ENCODE data around the gene RNF150. TPM values are rescaled to one million over a fixed set of nuclear protein-coding genes. Genes with fewer than 3 reads are reported as not detected.

Gene RNF150
- total and polyA plus RNA-seq, 2 of the 8 experiments (the other 6 are each of a cell fraction or from before 2014, with no cell fraction given) = 3.4 to 4.8 TPM

GRCh38 chr4:141120036-141120593 is 13.2 kb downstream of the RNF150 start:
- 91% methylated on average over 5 of the region's 5 CpGs; no CpG with 5 or more reads in 1 of the 2 experiments for whole genome bisulfite sequencing, 2 experiments (ENCODE audit: extremely low coverage in 1 of 2, insufficient coverage in 1 of 2, insufficient read length in 1 of 2, insufficient replicate concordance in 2 of 2, low coverage in 1 of 2, low lambda C conversion rate in 2 of 2, missing lambda C conversion rate in 1 of 2)

More at GRCh38 chr4:141120036-141120593, 13.2 kb downstream of the RNF150 start:
- Histone ChIP-seq H3K79me1 (ENCODE audit: low read depth, low read length) (no peaks in the 10 kb centered on the region), H2AK5ac (ENCODE audit: low read depth, low read length) (no peak overlapping the region), H2AFZ (ENCODE audit: low read length) (no peak overlapping the region), H3K56ac (replicated peaks; ENCODE audit: insufficient read length, low read depth, low read length) (no peak overlapping the region), H2BK20ac (ENCODE audit: low read length) (no peak overlapping the region), H3K4ac (replicated peaks; ENCODE audit: insufficient read length, low read depth, low read length) (no peak overlapping the region), H3K14ac (ENCODE audit: insufficient read length) (no peak overlapping the region), H3K4me2 (ENCODE audit: insufficient read depth in 1 of 2, low read depth in 2 of 2, low read length in 2 of 2) (no peak overlapping the region), H3K23ac (ENCODE audit: insufficient read length) (no peak overlapping the region), H3K36me3 (ENCODE audit: control insufficient read depth in 2 of 4, insufficient read depth in 4 of 4, low read length in 3 of 4) (no peaks in the 10 kb centered on the region), H3K79me2 (ENCODE audit: control insufficient read depth in 1 of 2, insufficient read depth in 2 of 2, low read length in 2 of 2) (no peaks in the 10 kb centered on the region), H2BK5ac (ENCODE audit: low read depth, low read length) (no peak overlapping the region), H3K23me2 (ENCODE audit: low read depth, low read length) (no peaks in the 10 kb centered on the region), H3K27ac (ENCODE audit: low read depth, low read length) (no peak overlapping the region), H3K9me3 (ENCODE audit: insufficient read depth in 2 of 2, low read depth in 1 of 2, low read length in 1 of 2) (no peaks in the 10 kb centered on the region), H2BK120ac (replicated peaks; ENCODE audit: low read depth, low read length) (no peak overlapping the region), H2BK15ac (ENCODE audit: low read length) (no peak overlapping the region), H3K4me3 (ENCODE audit: extremely low read depth in 1 of 4, insufficient read depth in 2 of 4, low read depth in 3 of 4, low read length in 4 of 4) (no peak overlapping the region), H3K18ac (ENCODE audit: extremely low read depth, low read length) (no peak overlapping the region), H2BK12ac (ENCODE audit: low read depth, low read length) (no peak overlapping the region), H3K27me3 (replicated peaks in 1 of 4; ENCODE audit: control insufficient read depth in 3 of 4, extremely low read depth in 1 of 4, insufficient read depth in 3 of 4, low read length in 3 of 4) (no peaks in the 10 kb centered on the region), H4K91ac (replicated peaks; ENCODE audit: insufficient read length, low read length) (no peak overlapping the region), H4K20me1 (replicated peaks in 1 of 2; ENCODE audit: control insufficient read depth in 1 of 2, insufficient read depth in 2 of 2, low read length in 2 of 2) (no peaks in the 10 kb centered on the region), H3K9ac (replicated peaks in 1 of 4; ENCODE audit: extremely low read depth in 1 of 4, low read depth in 3 of 4, low read length in 3 of 4) (no peak overlapping the region), H4K8ac (ENCODE audit: extremely low read depth, insufficient read depth, low read length) (no peak overlapping the region), H3K4me1 (replicated peaks in 1 of 4; ENCODE audit: control insufficient read depth in 3 of 4, insufficient read depth in 4 of 4, low read length in 3 of 4) (peaks cover 0 to 6% (median 0%) of the 10 kb centered on the region in 4 experiments; a peak in 2 of 7 replicates), H4K5ac (ENCODE audit: insufficient read length, low read depth, low read length) (no peak overlapping the region)
- ChIA-PET POLR2A (ENCODE audit: partially characterized antibody) (no interaction called here), CTCF (ENCODE audit: partially characterized antibody) (interaction anchor here (1.7 kb wide), 1 partner anchor 14 kb away, joined by 7 read pairs; the partner anchor contains the start of gene RNF150)
- FAIRE-seq (no peak), DNase-seq (ENCODE audit: low read depth in 1 of 2, low spot score in 2 of 2) (no peak)
- TF ChIP-seq E2F6 (IDR thresholded peaks at IDR 0.05) (no peak), ASH2L (IDR thresholded peaks at IDR 0.05; ENCODE audit: low read length) (no peak), GTF2F1 (IDR thresholded peaks at IDR 0.05; ENCODE audit: borderline replicate concordance, low read depth, low read length) (no peak), HDAC6 (IDR thresholded peaks at IDR 0.05; ENCODE audit: low read depth, low read length) (no peak), ZNF274 (IDR thresholded peaks at IDR 0.05; ENCODE audit: borderline replicate concordance, extremely low read depth, low read length) (no peak), JUN (IDR thresholded peaks at IDR 0.05; ENCODE audit: low read depth, low read length) (no peak), CBX5 (IDR thresholded peaks at IDR 0.05; ENCODE audit: low read depth, low read length) (no peak), SRF (IDR thresholded peaks at IDR 0.05; ENCODE audit: low read depth, low read length) (no peak), NANOG (IDR thresholded peaks at IDR 0.05; ENCODE audit: insufficient read depth, low read depth, low read length, poor library complexity, severe bottlenecking) (no peak), GABPA (IDR thresholded peaks at IDR 0.05; ENCODE audit: borderline replicate concordance, insufficient read depth, low read length) (no peak), SP4 (IDR thresholded peaks at IDR 0.05; ENCODE audit: low read length) (no peak)

Data from H1 (cell line).